ENCODE measurements around the gene FAAP20.

FAAP20 gene

DNA sequence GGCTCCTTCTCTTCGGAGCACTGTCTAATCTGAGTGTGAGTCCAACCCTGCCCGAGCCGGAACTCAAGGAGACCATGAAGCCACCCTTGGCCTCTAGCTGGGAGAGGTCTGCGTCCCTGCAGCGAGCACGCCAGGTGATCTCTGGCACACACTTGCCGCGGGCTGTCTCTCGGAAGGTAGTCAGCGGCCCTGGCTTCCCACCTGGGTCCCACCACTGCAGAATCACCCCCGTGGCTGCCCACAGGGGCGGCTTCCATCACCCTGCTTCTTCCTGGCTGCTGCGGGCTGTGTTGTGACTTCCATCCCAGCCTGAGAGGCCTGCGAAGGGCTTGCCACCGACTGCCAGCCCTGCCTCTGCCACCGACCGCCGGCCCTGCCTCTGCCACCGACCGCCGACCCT lies 17.0 kb downstream of the FAAP20 start:
- no peaks in the 10 kb centered on the region for H3K27me3 ChIP-seq (ENCODE audit: insufficient read depth, low read length, poor library complexity, severe bottlenecking)
- H3K79me2 ChIP-seq (ENCODE audit: insufficient read depth, low read length): no peaks in the 10 kb centered on the region
- no peak overlapping the region for H3K4me3 ChIP-seq (ENCODE audit: low read length, poor library complexity, severe bottlenecking)
- H3K9me3 ChIP-seq (ENCODE audit: insufficient read depth, low read depth, low read length): no peaks in the 10 kb centered on the region
- no peaks in the 10 kb centered on the region for H3K9me2 ChIP-seq (replicated peaks; ENCODE audit: low read depth, low read length)
- H3F3A ChIP-seq (ENCODE audit: low read depth): no peaks in the 10 kb centered on the region
- TF ChIP-seq, protein P1, sequence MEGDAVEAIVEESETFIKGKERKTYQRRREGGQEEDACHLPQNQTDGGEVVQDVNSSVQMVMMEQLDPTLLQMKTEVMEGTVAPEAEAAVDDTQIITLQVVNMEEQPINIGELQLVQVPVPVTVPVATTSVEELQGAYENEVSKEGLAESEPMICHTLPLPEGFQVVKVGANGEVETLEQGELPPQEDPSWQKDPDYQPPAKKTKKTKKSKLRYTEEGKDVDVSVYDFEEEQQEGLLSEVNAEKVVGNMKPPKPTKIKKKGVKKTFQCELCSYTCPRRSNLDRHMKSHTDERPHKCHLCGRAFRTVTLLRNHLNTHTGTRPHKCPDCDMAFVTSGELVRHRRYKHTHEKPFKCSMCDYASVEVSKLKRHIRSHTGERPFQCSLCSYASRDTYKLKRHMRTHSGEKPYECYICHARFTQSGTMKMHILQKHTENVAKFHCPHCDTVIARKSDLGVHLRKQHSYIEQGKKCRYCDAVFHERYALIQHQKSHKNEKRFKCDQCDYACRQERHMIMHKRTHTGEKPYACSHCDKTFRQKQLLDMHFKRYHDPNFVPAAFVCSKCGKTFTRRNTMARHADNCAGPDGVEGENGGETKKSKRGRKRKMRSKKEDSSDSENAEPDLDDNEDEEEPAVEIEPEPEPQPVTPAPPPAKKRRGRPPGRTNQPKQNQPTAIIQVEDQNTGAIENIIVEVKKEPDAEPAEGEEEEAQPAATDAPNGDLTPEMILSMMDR (conservative IDR thresholded peaks at IDR 0.05; ENCODE audit: low read length): no peak
- no peak for TF ChIP-seq EZH2phosphoT487 (IDR thresholded peaks at IDR 0.05; ENCODE audit: borderline replicate concordance)
- no peaks in the 10 kb centered on the region for H3K36me3 ChIP-seq (ENCODE audit: insufficient read depth, low read length)
- H4K20me1 ChIP-seq (ENCODE audit: insufficient read depth, low read length, poor library complexity, severe bottlenecking): no peaks in the 10 kb centered on the region
- no peak overlapping the region for H3K4me2 ChIP-seq (ENCODE audit: low read depth, low read length, poor library complexity, severe bottlenecking)
- H3K4me1 ChIP-seq (ENCODE audit: insufficient read depth, low read length, poor library complexity, severe bottlenecking): no peaks in the 10 kb centered on the region
- no peak overlapping the region for H3K9ac ChIP-seq (ENCODE audit: low read depth, low read length, poor library complexity, severe bottlenecking)
- H2AFZ ChIP-seq (ENCODE audit: low read length): no peak overlapping the region

- no peaks in the 10 kb centered on the region for H3K79me2 ChIP-seq (ENCODE audit: insufficient read depth, low read length)
- no peaks in the 10 kb centered on the region for H3K27me3 ChIP-seq (ENCODE audit: insufficient read depth, low read length, poor library complexity, severe bottlenecking)
Measured at GRCh38 chr1:2176615-2177014, 18.0 kb downstream of the FAAP20 start.

GRCh38 chr1:2175681-2176454 lies 18.7 kb downstream of the FAAP20 start:
- H4K20me1 ChIP-seq (ENCODE audit: insufficient read depth, low read length, poor library complexity, severe bottlenecking): no peaks in the 10 kb centered on the region
- H3K9ac ChIP-seq (ENCODE audit: low read depth, low read length, poor library complexity, severe bottlenecking): no peak overlapping the region
- H3K9me3 ChIP-seq (ENCODE audit: insufficient read depth, low read depth, low read length): no peaks in the 10 kb centered on the region
- no peaks in the 10 kb centered on the region for H3K9me2 ChIP-seq (replicated peaks; ENCODE audit: low read depth, low read length)
- H3K4me2 ChIP-seq (ENCODE audit: low read depth, low read length, poor library complexity, severe bottlenecking): no peak overlapping the region
- no peaks in the 10 kb centered on the region for H3K79me2 ChIP-seq (ENCODE audit: insufficient read depth, low read length)
- no peak for TF ChIP-seq EZH2phosphoT487 (IDR thresholded peaks at IDR 0.05; ENCODE audit: borderline replicate concordance)
- TF ChIP-seq, protein P1 (conservative IDR thresholded peaks at IDR 0.05; ENCODE audit: low read length): no peak
- H3K4me3 ChIP-seq (ENCODE audit: low read length, poor library complexity, severe bottlenecking): no peak overlapping the region
- no peaks in the 10 kb centered on the region for H3F3A ChIP-seq (ENCODE audit: low read depth)
- H3K4me1 ChIP-seq (ENCODE audit: insufficient read depth, low read length, poor library complexity, severe bottlenecking): no peaks in the 10 kb centered on the region
- no peaks in the 10 kb centered on the region for H3K27me3 ChIP-seq (ENCODE audit: insufficient read depth, low read length, poor library complexity, severe bottlenecking)
- H2AFZ ChIP-seq (ENCODE audit: low read length): no peak overlapping the region
- H3K36me3 ChIP-seq (ENCODE audit: insufficient read depth, low read length): no peaks in the 10 kb centered on the region

More at GRCh38 chr1:2176615-2177014, 18.0 kb downstream of the FAAP20 start:
- no peak overlapping the region for H3K4me2 ChIP-seq (ENCODE audit: low read depth, low read length, poor library complexity, severe bottlenecking)
- no peaks in the 10 kb centered on the region for H4K20me1 ChIP-seq (ENCODE audit: insufficient read depth, low read length, poor library complexity, severe bottlenecking)
- H3K9me2 ChIP-seq (replicated peaks; ENCODE audit: low read depth, low read length): no peaks in the 10 kb centered on the region
- TF ChIP-seq, protein P1 (conservative IDR thresholded peaks at IDR 0.05; ENCODE audit: low read length): no peak
- TF ChIP-seq EZH2phosphoT487 (IDR thresholded peaks at IDR 0.05; ENCODE audit: borderline replicate concordance): no peak
- H3K9me3 ChIP-seq (ENCODE audit: insufficient read depth, low read depth, low read length): no peaks in the 10 kb centered on the region
- no peak overlapping the region for H3K4me3 ChIP-seq (ENCODE audit: low read length, poor library complexity, severe bottlenecking)
- no peak overlapping the region for H2AFZ ChIP-seq (ENCODE audit: low read length)
- no peak overlapping the region for H3K9ac ChIP-seq (ENCODE audit: low read depth, low read length, poor library complexity, severe bottlenecking)
- H3K4me1 ChIP-seq (ENCODE audit: insufficient read depth, low read length, poor library complexity, severe bottlenecking): no peaks in the 10 kb centered on the region
- H3K36me3 ChIP-seq (ENCODE audit: insufficient read depth, low read length): no peaks in the 10 kb centered on the region
- H3F3A ChIP-seq (ENCODE audit: low read depth): no peaks in the 10 kb centered on the region

Measured in Loucy (cell line).